IMR-90 (cell line): Measurements from ENCODE around the gene SUPT3H. TPM values are rescaled to one million over a fixed set of nuclear protein-coding genes. Genes with fewer than 3 reads are reported as not detected.

Source experiments
- ATAC-seq: fragments of 200-7000 bp; cut with Tn5 transposase; 2 replicates; pipeline ENCODE4 v1.9.1; 2020; ENCODE audit warnings: low read depth, mild to moderate bottlenecking, moderate library complexity
- BruUV-seq: library from RNA; stranded (reverse); fragments of 400-500 nt; replicated peaks from 2 replicates; lab custom pipeline; 2021; lab: Mats Ljungman, UMichigan
- CTCF ChIA-PET: fragments of 300-600 bp; formaldehyde crosslinking; extraction: SDS; loops from one replicate; lab custom pipeline; 2021; ENCODE audit warnings: antibody characterized with exemption; lab: Yijun Ruan, JAX
- POLR2A ChIA-PET: fragments of 300-600 bp; sonication (Branson Sonifier 250); formaldehyde crosslinking; loops from one replicate; lab custom pipeline; 2022; ENCODE audit warnings: antibody characterized with exemption; ENCODE audit not compliant: unreplicated experiment; lab: Charles Lee
- DNase-seq: peaks from one replicate; pipeline ENCODE4 v3.0.0; 2013
- H2AFZ ChIP-seq: replicated peaks from 2 replicates; pipeline ENCODE3; 2013; ENCODE audit warnings: low read length, mild to moderate bottlenecking; ENCODE audit not compliant: poor library complexity
- H2AK5ac ChIP-seq: 2 replicates; pipeline ENCODE4 v1.6.1; 2013; ENCODE audit warnings: low read depth, low read length, inconsistent platforms
- H2AK9ac ChIP-seq: replicated peaks from 2 replicates; pipeline ENCODE3; 2013; ENCODE audit warnings: mild to moderate bottlenecking, low read depth, low read length, moderate library complexity; ENCODE audit not compliant: poor library complexity
- H2BK120ac ChIP-seq: 2 replicates; pipeline ENCODE4 v1.6.1; 2013; ENCODE audit warnings: low read depth, low read length, inconsistent platforms
- H2BK15ac ChIP-seq: 3 replicates; pipeline ENCODE4 v1.6.1; 2013; ENCODE audit warnings: low read depth, low read length, inconsistent platforms
- H2BK20ac ChIP-seq: 2 replicates; pipeline ENCODE4 v1.6.1; 2013; ENCODE audit warnings: low read depth, mild to moderate bottlenecking, inconsistent platforms, low read length, moderate library complexity
- H2BK5ac ChIP-seq: 2 replicates; pipeline ENCODE4 v1.6.1; 2013; ENCODE audit warnings: mild to moderate bottlenecking, low read depth, low read length, inconsistent platforms; ENCODE audit not compliant: poor library complexity, severe bottlenecking
- H3K14ac ChIP-seq: replicated peaks from 2 replicates; pipeline ENCODE4 v1.6.1; 2013; ENCODE audit warnings: low read depth, low read length, inconsistent platforms
- H3K18ac ChIP-seq: 2 replicates; pipeline ENCODE4 v1.6.1; 2013; ENCODE audit warnings: low read depth, low read length, control low read depth
- H3K23ac ChIP-seq: 2 replicates; pipeline ENCODE4 v1.6.1; 2013; ENCODE audit warnings: low read depth, low read length, inconsistent platforms
- H3K27ac ChIP-seq: 2 replicates; pipeline ENCODE4 v1.5.1; 2013; ENCODE audit warnings: mild to moderate bottlenecking, control low read depth, low read length; ENCODE audit not compliant: insufficient read depth
- H3K27me3 ChIP-seq: 2 replicates; pipeline ENCODE4 v1.6.1; 2013; ENCODE audit warnings: low read length; ENCODE audit not compliant: control insufficient read depth, insufficient read depth
- H3K36me3 ChIP-seq: 2 replicates; pipeline ENCODE4 v1.6.1; 2013; ENCODE audit warnings: low read length, mixed read lengths; ENCODE audit not compliant: control insufficient read depth, insufficient read depth
- H3K4ac ChIP-seq: 2 replicates; pipeline ENCODE4 v1.6.1; 2013; ENCODE audit warnings: low read depth, low read length, inconsistent platforms
- H3K4me1 ChIP-seq: 2 replicates; pipeline ENCODE4 v1.6.1; 2013; ENCODE audit warnings: low read length, mixed read lengths; ENCODE audit not compliant: control insufficient read depth, insufficient read depth
- H3K4me2 ChIP-seq: 2 replicates; pipeline ENCODE4 v1.6.1; 2013; ENCODE audit warnings: low read depth, mild to moderate bottlenecking, control low read depth, low read length, moderate library complexity
- H3K4me3 ChIP-seq: 2 replicates; pipeline ENCODE4 v1.5.1; 2013; ENCODE audit warnings: low read depth, mild to moderate bottlenecking, control low read depth, low read length, moderate library complexity; ENCODE audit not compliant: insufficient read depth
- H3K56ac ChIP-seq: 2 replicates; pipeline ENCODE4 v1.6.1; 2013; ENCODE audit warnings: low read length, inconsistent platforms; ENCODE audit not compliant: insufficient read depth; ENCODE audit errors: extremely low read depth
- H3K79me1 ChIP-seq, 2 experiments: 2 replicates each; pipeline ENCODE4 v1.6.1; 2013; ENCODE audit warnings: low read length in 2 of 2, inconsistent platforms in 1 of 2, low read depth in 1 of 2
- H3K9ac ChIP-seq: 2 replicates; pipeline ENCODE4 v1.6.1; 2013; ENCODE audit warnings: low read depth, low read length, control low read depth
- H3K9me1 ChIP-seq: 2 replicates; pipeline ENCODE4 v1.6.1; 2013; ENCODE audit warnings: low read length, inconsistent platforms; ENCODE audit not compliant: insufficient read depth
- H3K9me3 ChIP-seq: 2 replicates; pipeline ENCODE4 v1.6.1; 2013; ENCODE audit warnings: low read length; ENCODE audit not compliant: control insufficient read depth, insufficient read depth
- H4K20me1 ChIP-seq: 2 replicates; pipeline ENCODE4 v1.6.1; 2013; ENCODE audit warnings: low read length, inconsistent platforms; ENCODE audit not compliant: insufficient read depth
- H4K5ac ChIP-seq: 2 replicates; pipeline ENCODE4 v1.6.1; 2013; ENCODE audit warnings: mild to moderate bottlenecking, low read depth, low read length, control low read depth
- H4K8ac ChIP-seq, 2 experiments: 2 replicates each; pipeline ENCODE4 v1.6.1; 2013; ENCODE audit warnings: low read depth in 2 of 2, low read length in 2 of 2, control low read depth in 1 of 2, inconsistent platforms in 1 of 2
- H4K91ac ChIP-seq: 2 replicates; pipeline ENCODE4 v1.6.1; 2013; ENCODE audit warnings: low read depth, low read length, inconsistent platforms; ENCODE audit not compliant: insufficient read depth
- BHLHE40 ChIP-seq: fragments of 150-350 bp; IDR thresholded peaks from 2 replicates; pipeline ENCODE4 v1.6.1; 2016; ENCODE audit warnings: mild to moderate bottlenecking, low read depth, low read length
- CEBPB ChIP-seq: IDR thresholded peaks from 2 replicates; pipeline ENCODE4 v1.6.1; 2012; ENCODE audit warnings: low read depth, low read length, improper control_type of control experiment
- CHD1 ChIP-seq: IDR thresholded peaks from 2 replicates; pipeline ENCODE4 v1.6.1; 2012; ENCODE audit warnings: low read depth, low read length, improper control_type of control experiment
- MAFK ChIP-seq: IDR thresholded peaks from 2 replicates; pipeline ENCODE4 v1.6.1; 2012; ENCODE audit warnings: low read depth, low read length, improper control_type of control experiment
- MAZ ChIP-seq: IDR thresholded peaks from 2 replicates; pipeline ENCODE4 v1.6.1; 2012; ENCODE audit warnings: low read depth, mild to moderate bottlenecking, low read length, improper control_type of control experiment, moderate library complexity, borderline replicate concordance
- MXI1 ChIP-seq: IDR thresholded peaks from 2 replicates; pipeline ENCODE4 v1.6.1; 2012; ENCODE audit warnings: low read depth, mild to moderate bottlenecking, low read length, moderate library complexity, borderline replicate concordance
- NFE2L2 ChIP-seq: fragments of 150-350 bp; IDR thresholded peaks from 2 replicates; pipeline ENCODE4 v1.6.1; 2016; ENCODE audit warnings: low read depth, mild to moderate bottlenecking, low read length
- POLR2A ChIP-seq: IDR thresholded peaks from 2 replicates; pipeline ENCODE4 v1.6.1; 2012; ENCODE audit warnings: mild to moderate bottlenecking, low read depth, low read length
- RAD21 ChIP-seq: IDR thresholded peaks from 2 replicates; pipeline ENCODE4 v1.6.1; 2012; ENCODE audit warnings: low read length, improper control_type of control experiment
- RCOR1 ChIP-seq: IDR thresholded peaks from 2 replicates; pipeline ENCODE4 v1.6.1; 2012; ENCODE audit warnings: mild to moderate bottlenecking, low read length, improper control_type of control experiment; ENCODE audit not compliant: insufficient replicate concordance
- RFX5 ChIP-seq: IDR thresholded peaks from 2 replicates; pipeline ENCODE4 v1.8.0; 2012; ENCODE audit warnings: low read depth, mild to moderate bottlenecking, low read length, moderate library complexity
- WGBS, 2 experiments: methylation state at CpG; one replicate each; pipeline versions ENCODE4 v1.1.5 to v1.1.7; 2013; ENCODE audit warnings: missing lambda C conversion rate in 2 of 2; ENCODE audit not compliant: insufficient read length in 1 of 2; ENCODE audit errors: extremely low coverage in 2 of 2; 5-methylcytosine and 5-hydroxymethylcytosine counted together
- dilution Hi-C: fragments of 300-500 bp; cut with HindIII; formaldehyde crosslinking; loops from one replicate; pipeline ENCODE4 v1.14.3; 2018; ENCODE audit warnings: low sequenced_read_pairs; ENCODE audit not compliant: unreplicated experiment
- in situ Hi-C: fragments of 300-500 bp; cut with MboI; formaldehyde crosslinking; loops from 3 replicates; pipeline ENCODE4 v1.14.3; 2019; ENCODE audit warnings: low sequenced_read_pairs, inconsistent platforms, mixed read lengths
- intact Hi-C: fragments of 100-400 bp; cut with micrococcal nuclease; formaldehyde crosslinking; loops from 2 replicates; pipeline ENCODE4 v1.10.0; 2022
- polyA plus RNA-seq, 3 experiments: library from polyadenylated mRNA; depleted of rRNA; stranded (reverse); fragments of >200 nt; gene quantifications; 2 replicates each; pipeline ENCODE4 v1.2.3, GENCODE V29; 2012; ENCODE audit warnings: low replicate concordance in 1 of 3
- total RNA-seq: library from RNA; depleted of rRNA; stranded (reverse); fragments of >200 nt; gene quantifications from 2 replicates; pipeline ENCODE4 v1.2.3, GENCODE V29; 2012
- TF ChIP-seq, protein P1 (sequence below): conservative IDR thresholded peaks from 2 replicates; pipeline ENCODE4 v1.5.1; 2012; ENCODE audit warnings: mild to moderate bottlenecking, low read depth, low read length, improper control_type of control experiment
- TF ChIP-seq, protein P2 (sequence below): fragments of 150-350 bp; IDR thresholded peaks from 2 replicates; pipeline ENCODE4 v1.6.1; 2016; ENCODE audit warnings: low read depth, mild to moderate bottlenecking, low read length, moderate library complexity, borderline replicate concordance

Gene SUPT3H
- total and polyA plus RNA-seq, 2 of the 4 experiments (the other 2 are of a cell fraction): 4.5 to 5.0 TPM

DNA sequence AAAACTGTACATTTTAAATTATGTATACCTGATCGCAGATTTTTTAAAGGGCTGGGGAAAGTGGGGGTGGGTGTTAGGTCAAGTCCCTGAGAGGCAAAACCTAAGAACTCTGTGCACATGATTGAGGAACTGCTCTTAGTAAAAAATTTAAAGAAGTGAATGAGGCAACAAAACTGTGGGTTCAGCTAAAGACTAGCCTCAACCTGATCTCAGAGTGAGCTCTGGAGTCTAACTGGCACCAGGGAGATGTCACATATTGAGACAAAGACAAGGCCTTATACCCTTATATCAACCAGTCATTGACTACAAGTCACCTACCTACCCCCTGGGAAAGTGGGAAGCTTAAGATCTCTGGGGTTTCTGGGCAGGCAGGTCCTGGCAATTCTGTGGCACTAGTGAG lies 77.0 kb downstream of the SUPT3H start:
- Histone ChIP-seq H2BK20ac (no peak overlapping the region), H2AK5ac (no peak overlapping the region), H3K4me2 (no peak overlapping the region), H4K5ac (no peak overlapping the region), H2BK120ac (no peak overlapping the region), H3K9me1 (no peaks in the 10 kb centered on the region), H2AK9ac (no peak overlapping the region), H2BK5ac (no peak overlapping the region), H3K36me3 (no peaks in the 10 kb centered on the region), H4K91ac (no peak overlapping the region), H3K18ac (no peak overlapping the region), H3K56ac (no peak overlapping the region), H3K4me3 (no peak overlapping the region), H3K4ac (no peak overlapping the region), H2BK15ac (no peak overlapping the region), H2AFZ (no peak overlapping the region), H3K9me3 (no peaks in the 10 kb centered on the region), H4K20me1 (no peaks in the 10 kb centered on the region), H3K79me1 (peaks cover 0 to 2% of the 10 kb centered on the region in 2 experiments; a peak in 1 of 4 replicates), H3K9ac (no peak overlapping the region), H4K8ac (no peak overlapping the region), H3K14ac (no peak overlapping the region), H3K23ac (no peak overlapping the region), H3K27ac (no peak overlapping the region), H3K27me3 (no peaks in the 10 kb centered on the region), H3K4me1 (no peaks in the 10 kb centered on the region)
- dilution Hi-C loops (no loop called here), in situ Hi-C loops (no loop called here), intact Hi-C loops (no loop called here)
- ATAC-seq (no peak), DNase-seq (no peak)
- BruUV-seq: no TSS peak
- POLR2A ChIA-PET: no interaction called here
- CTCF ChIA-PET: no interaction called here
- no peak for TF ChIP-seq RCOR1
- TF ChIP-seq POLR2A: no peak
- no peak for TF ChIP-seq BHLHE40
- TF ChIP-seq MAZ: no peak
- TF ChIP-seq RFX5: no peak
- TF ChIP-seq MXI1: no peak
- no peak for TF ChIP-seq NFE2L2
- no peak for TF ChIP-seq CHD1
- TF ChIP-seq RAD21: no peak
- no peak for TF ChIP-seq MAFK
- TF ChIP-seq, protein P1, sequence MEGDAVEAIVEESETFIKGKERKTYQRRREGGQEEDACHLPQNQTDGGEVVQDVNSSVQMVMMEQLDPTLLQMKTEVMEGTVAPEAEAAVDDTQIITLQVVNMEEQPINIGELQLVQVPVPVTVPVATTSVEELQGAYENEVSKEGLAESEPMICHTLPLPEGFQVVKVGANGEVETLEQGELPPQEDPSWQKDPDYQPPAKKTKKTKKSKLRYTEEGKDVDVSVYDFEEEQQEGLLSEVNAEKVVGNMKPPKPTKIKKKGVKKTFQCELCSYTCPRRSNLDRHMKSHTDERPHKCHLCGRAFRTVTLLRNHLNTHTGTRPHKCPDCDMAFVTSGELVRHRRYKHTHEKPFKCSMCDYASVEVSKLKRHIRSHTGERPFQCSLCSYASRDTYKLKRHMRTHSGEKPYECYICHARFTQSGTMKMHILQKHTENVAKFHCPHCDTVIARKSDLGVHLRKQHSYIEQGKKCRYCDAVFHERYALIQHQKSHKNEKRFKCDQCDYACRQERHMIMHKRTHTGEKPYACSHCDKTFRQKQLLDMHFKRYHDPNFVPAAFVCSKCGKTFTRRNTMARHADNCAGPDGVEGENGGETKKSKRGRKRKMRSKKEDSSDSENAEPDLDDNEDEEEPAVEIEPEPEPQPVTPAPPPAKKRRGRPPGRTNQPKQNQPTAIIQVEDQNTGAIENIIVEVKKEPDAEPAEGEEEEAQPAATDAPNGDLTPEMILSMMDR: no peak
- no peak for TF ChIP-seq CEBPB
- TF ChIP-seq, protein P2, sequence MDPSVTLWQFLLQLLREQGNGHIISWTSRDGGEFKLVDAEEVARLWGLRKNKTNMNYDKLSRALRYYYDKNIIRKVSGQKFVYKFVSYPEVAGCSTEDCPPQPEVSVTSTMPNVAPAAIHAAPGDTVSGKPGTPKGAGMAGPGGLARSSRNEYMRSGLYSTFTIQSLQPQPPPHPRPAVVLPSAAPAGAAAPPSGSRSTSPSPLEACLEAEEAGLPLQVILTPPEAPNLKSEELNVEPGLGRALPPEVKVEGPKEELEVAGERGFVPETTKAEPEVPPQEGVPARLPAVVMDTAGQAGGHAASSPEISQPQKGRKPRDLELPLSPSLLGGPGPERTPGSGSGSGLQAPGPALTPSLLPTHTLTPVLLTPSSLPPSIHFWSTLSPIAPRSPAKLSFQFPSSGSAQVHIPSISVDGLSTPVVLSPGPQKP: no peak
- no CpG with 5 or more reads among the region's 1 CpG for whole genome bisulfite sequencing, 2 experiments
